ENCODE results near the gene IGFBP4.
A peak's percentile ranks its signal among the peaks of the same experiment; 100 is the strongest.

The IGFBP4 gene

GRCh38 chr17:40431231-40431602, 12.0 kb upstream of the IGFBP4 start:
- TF ChIP-seq CTCF (IDR thresholded peaks at IDR 0.05; ENCODE audit: extremely low read depth, insufficient read depth, missing control alignments), result no peak
- DNase-seq (ENCODE audit: low spot score), result no peak
- in situ Hi-C loops (cut with MboI; ENCODE audit: low pct_unique_long_range_greater_than_20kb, low sequenced_read_pairs, unreplicated experiment), result no loop called here

GRCh38 chr17:40432864-40433528, 10.3 kb upstream of the IGFBP4 start:
- no peak for DNase-seq (ENCODE audit: low spot score)
- TF ChIP-seq CTCF (IDR thresholded peaks at IDR 0.05; ENCODE audit: extremely low read depth, insufficient read depth, missing control alignments), result no peak
- in situ Hi-C loops (cut with MboI; ENCODE audit: low pct_unique_long_range_greater_than_20kb, low sequenced_read_pairs, unreplicated experiment), result no loop called here

GRCh38 chr17:40433551-40434415, 9.5 kb upstream of the IGFBP4 start:
- DNase-seq (ENCODE audit: low spot score), result no peak
- in situ Hi-C loops (cut with MboI; ENCODE audit: low pct_unique_long_range_greater_than_20kb, low sequenced_read_pairs, unreplicated experiment), result no loop called here
- peak; percentile 49 for TF ChIP-seq CTCF (IDR thresholded peaks at IDR 0.05; ENCODE audit: extremely low read depth, insufficient read depth, missing control alignments)

GRCh38 chr17:40436636-40437035, 6.6 kb upstream of the IGFBP4 start:
- DNase-seq (ENCODE audit: low spot score), result no peak
- TF ChIP-seq CTCF (IDR thresholded peaks at IDR 0.05; ENCODE audit: extremely low read depth, insufficient read depth, missing control alignments), result no peak
- in situ Hi-C loops (cut with MboI; ENCODE audit: low pct_unique_long_range_greater_than_20kb, low sequenced_read_pairs, unreplicated experiment), result no loop called here

- TF ChIP-seq CTCF (IDR thresholded peaks at IDR 0.05; ENCODE audit: extremely low read depth, insufficient read depth, missing control alignments), result no peak
- in situ Hi-C loops (cut with MboI; ENCODE audit: low pct_unique_long_range_greater_than_20kb, low sequenced_read_pairs, unreplicated experiment), result no loop called here
- no peak for DNase-seq (ENCODE audit: low spot score)
These were observed 6.0 kb upstream of the IGFBP4 start for GRCh38 chr17:40437095-40437732.

- in situ Hi-C loops (cut with MboI; ENCODE audit: low pct_unique_long_range_greater_than_20kb, low sequenced_read_pairs, unreplicated experiment), result no loop called here
- TF ChIP-seq CTCF (IDR thresholded peaks at IDR 0.05; ENCODE audit: extremely low read depth, insufficient read depth, missing control alignments), result no peak
- no peak for DNase-seq (ENCODE audit: low spot score)
These were observed 3.1 kb upstream of the IGFBP4 start for GRCh38 chr17:40440166-40440565.

All from GM13977 (cell line).